GM19043 (cell line): Measurements from ENCODE around the gene TMEM269.

Experiments
- ATAC-seq: cut with Tn5 transposase; IDR thresholded peaks from one replicate; pipeline ENCODE4 v1.9.1; 2021; ENCODE audit warnings: low read depth; ENCODE audit not compliant: unreplicated experiment

The TMEM269 gene

DNA sequence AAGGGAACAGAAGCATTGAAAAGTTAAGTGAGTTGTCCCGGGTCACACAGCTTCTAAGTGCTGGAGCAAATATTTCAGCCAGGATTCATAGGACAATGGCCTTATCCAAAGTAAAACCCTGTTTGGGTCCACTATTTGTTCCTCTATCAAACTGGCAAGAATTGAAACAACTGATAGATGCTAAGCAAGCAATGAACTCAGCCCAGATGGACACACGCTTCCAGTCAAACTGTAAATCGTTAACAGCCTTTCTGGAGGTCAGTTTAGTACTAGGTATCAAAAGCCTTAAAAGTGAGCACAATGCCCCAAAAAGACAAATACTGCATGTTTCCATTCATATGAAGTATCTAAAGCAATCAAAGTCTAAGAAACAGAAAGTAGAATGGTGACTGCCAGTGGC is 33.2 kb downstream of the TMEM269 start:
- ATAC-seq, result no peak

DNA sequence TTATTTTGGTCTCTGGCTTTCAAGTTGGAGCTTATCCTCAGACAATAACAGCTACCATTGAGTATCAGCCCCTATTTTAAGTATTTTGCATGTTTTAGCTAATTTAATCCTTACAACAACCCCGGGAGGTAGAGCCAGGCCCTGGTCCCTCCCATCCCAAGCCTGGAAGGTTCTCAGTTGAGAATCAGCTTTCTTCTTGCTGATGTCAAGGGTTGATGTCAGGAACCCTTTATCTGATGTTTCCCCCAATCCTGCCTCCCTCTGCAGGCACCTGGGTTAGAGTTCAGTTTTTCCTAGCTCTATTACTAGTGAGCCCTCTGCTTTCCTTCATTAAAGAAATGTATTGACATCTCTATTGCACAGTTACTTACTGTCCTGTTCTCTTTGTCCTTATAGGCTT is 36.0 kb downstream of the TMEM269 start:
- no peak for ATAC-seq

DNA sequence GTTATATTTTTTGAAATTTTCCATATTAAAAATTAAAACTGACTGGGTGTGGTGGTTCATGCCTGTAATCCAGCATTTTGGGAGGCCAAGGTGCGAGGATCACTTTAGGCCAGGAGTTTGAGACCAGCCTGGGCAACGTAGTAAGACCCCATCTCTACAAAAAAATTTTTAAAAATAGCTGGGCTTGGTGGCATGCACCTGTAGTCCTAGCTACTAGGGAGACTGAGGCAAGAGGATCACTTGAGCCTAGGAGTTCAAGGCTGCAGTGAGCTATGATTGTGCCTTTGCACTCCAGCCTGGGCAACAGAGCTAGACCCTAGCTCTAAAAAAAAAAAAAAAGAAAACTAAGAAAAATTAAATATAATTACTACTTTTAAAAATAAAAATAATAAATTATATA is 36.9 kb downstream of the TMEM269 start:
- no peak for ATAC-seq

DNA sequence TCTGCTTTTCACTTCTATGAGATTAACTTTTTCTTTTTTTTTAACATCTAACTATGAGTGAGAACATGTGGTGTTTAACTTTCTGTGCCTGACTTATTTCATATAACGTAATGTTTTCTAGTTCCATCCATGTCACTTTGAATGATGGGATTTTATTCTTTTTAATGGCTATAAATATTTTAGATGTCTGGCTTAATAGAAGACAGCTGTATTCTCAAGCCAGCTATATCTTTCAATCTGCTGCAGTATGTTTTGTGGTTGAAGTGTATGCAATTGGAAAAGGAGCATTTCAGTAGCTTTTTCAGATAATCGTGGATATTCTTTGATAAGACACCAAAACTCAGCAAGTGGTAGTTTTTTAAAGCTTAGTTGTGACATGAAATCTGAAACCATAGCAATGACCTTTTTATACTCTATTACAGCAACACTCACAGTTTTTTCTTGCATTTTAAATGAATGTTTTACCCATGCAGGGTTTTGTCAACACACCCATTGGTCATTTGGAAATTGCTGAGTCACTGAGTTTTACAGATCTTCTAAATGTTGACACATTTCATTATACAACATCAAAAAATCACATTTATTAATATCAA is 38.1 kb downstream of the TMEM269 start:
- no peak for ATAC-seq

DNA sequence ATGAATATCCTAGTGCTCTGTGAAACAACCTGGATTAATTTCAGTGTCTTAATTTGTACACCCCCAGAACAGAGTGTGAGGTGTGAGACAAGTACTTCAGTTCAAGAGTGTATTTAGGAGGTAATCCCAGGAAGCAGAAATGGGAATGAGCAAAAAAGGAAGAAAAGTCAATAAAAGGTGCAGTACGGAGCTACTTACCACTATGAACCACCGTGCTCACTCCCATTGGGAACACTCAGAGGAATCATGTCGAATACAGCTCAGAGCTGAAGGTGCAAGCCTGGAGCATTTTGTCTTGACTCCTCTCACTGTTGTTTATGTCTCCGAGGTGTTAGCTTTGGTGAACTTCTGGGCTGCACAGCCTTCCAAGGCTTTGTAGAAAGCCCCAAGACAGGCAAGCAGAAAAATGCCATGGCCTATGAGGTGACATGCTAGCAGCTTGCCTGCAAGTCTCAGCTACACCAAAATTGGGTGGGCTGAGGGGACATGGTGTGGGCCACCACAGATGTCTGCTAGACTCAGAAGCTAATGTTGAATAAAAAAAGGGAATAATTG is 39.8 kb downstream of the TMEM269 start:
- no peak for ATAC-seq

DNA sequence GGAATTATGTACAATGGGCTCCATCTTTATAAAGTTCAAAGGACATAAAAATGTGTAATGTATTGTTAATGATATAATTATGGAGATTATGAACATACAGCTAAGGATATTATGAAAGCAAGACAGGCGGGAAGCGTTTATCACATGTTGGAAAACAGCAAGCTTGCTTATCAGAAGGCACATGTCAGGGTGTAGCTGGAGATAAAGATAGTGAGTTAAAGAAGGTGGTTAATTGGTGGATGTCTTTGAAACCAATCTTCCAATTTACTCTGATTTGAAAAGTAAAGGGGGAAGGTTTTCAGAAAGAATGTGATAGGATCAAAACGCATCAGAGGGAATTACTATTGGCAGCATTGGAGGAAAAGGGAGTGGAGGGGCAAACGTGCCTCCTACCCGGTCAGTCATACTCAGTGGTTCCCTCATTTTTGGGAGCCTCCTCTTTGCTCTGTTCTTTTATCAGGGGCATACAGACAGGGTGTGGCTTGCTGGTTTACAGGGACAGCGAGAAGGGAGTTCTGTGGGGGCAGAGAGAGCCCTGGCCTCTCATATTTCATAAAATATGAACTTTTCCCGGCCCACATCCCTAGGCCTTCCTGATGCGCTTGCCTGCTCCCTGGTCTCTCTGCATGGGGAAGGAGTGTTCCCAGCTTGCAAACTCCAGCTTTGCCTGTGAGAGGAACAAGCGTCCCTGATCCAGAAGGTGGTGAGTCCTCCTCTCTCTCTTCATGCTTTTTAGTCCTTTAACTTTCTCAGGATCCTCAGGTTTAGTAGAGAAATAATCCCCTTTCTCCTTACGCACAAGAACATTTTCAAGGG is 40.5 kb downstream of the TMEM269 start:
- no peak for ATAC-seq

DNA sequence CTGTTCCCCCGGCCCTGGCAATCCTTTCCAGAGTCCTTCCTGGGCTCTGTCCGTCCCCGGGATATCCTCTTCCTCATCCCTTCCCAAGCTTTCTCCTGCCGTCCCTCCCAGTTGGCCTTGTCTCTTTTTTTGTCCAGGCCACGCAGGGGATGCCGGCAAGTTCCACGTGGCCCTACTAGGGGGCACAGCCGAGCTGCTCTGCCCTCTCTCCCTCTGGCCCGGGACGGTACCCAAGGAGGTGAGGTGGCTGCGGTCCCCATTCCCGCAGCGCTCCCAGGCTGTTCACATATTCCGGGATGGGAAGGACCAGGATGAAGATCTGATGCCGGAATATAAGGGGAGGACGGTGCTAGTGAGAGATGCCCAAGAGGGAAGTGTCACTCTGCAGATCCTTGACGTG is 45.8 kb downstream of the TMEM269 start:
- no peak for ATAC-seq

DNA sequence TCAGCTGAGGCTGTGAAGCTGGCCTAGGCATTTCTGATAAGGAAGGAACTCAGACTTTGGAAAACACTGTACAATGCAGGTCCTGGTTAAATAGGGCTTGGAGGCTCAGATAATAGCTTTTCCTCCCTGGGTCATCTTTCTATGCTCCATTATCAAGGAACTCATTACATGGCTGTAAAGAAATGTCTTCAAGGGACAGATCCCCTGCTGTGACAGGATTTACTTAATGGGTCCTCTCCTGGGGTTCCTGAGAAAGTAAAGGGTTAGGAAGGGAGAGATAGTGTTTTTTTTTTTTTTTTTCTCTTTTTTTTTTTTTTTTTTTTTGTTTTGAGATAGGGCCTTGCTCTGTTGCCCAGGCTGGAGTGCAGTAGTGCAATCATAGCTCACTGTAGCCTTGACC is 46.5 kb downstream of the TMEM269 start:
- no peak for ATAC-seq

DNA sequence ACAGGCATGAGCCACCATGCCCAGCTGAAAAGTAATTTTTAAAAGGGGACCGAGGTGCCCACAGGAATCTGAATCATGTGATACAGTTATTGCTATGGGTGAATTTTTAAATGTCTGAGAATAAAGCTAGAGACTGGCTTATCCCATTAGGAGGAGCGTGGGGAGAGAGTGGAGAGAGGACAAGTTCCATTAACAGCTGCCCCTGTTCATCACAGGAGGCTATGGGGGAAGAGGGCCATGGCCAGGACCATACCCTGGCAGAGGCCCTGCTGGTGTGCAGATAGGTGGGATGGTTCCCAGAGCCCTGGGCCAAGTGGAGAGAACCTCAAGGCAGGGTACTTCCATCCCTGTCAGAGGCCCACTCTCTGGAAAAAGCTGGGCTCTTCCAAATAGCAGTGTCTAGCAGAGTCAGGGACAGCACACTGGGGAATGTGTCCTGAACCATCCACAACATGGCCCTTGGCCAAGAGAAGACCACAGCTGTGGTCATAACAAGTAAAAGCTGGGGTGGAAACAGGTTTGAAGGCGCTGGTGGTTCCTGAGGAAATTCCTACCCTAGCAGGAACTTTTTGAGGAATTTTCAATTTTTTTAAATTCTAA is 48.0 kb downstream of the TMEM269 start:
- no peak for ATAC-seq

DNA sequence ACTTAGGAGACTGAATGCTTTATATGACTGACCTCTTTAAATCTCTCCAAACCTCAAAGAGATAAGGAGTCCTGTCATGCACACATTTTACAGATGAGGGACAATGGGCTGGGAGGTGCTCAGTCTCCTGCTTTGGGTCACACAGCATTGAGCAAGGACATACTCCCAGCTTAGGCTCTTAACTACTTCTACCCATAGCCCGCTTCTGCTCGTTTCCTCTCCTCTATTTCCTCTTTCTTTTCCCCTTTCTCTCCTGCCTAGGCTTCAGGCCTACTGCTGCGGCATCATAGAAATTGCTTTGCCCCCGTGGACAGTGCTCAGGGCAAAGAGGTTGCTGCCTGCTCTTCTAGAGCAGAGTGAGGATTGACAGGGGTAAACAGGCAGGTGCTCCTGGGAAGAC is 49.2 kb downstream of the TMEM269 start:
- no peak for ATAC-seq

DNA sequence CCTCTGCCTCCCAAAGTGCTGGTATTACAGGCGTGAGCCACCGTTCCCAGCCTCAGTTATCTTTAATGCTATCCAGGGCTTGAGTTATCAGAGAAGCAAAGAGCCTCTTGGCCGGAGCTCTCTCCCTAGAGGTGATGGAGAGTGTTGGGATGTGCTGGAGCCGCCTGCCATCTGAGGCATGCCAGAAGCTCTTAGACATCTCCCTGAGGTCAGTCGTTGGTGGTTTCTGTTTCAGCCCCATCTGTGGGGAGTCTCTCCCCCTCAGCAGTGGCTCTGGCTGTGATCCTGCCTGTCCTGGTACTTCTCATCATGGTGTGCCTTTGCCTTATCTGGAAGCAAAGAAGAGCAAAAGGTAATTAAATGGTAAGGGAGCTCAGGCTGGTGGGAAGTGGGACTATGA is 50.0 kb downstream of the TMEM269 start:
- no peak for ATAC-seq

DNA sequence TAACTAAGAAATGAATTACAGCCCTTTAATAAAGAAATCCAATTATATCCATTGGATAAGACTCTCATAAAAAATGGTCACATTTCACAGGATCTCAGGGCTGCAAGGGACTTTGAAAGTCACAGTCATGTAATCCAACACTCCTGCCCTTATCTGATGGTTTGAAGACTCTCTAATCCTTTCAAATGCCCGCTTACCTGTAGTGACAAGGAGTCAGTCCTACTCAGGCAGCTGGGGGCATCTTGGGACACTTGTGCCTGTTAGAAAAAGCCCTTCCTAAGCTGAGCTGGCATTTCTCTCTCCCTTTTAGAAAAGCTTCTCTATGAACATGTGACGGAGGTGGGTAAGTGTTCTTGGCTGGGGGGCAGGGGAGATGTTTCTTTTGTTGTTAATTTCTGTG is 50.6 kb downstream of the TMEM269 start:
- ATAC-seq, result no peak

DNA sequence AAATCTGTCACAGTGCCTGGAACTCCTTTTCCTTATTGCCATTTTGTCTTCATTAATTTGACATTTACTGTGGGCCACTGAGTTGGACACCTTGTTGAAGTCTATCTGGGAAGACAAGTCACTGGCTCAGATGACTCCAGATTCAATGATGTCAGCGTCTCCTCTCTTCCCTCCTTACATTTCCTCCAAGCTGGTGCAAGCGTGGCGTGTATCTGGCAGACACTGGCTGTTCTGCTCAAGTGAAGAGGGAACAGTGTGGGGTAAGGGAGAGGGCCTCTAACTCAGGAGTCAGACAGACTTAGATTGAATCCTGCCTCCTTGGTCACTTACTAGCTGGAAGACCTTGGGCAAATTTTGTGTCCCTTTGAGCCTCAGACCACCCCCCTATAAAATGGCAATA is 52.9 kb downstream of the TMEM269 start:
- no peak for ATAC-seq

DNA sequence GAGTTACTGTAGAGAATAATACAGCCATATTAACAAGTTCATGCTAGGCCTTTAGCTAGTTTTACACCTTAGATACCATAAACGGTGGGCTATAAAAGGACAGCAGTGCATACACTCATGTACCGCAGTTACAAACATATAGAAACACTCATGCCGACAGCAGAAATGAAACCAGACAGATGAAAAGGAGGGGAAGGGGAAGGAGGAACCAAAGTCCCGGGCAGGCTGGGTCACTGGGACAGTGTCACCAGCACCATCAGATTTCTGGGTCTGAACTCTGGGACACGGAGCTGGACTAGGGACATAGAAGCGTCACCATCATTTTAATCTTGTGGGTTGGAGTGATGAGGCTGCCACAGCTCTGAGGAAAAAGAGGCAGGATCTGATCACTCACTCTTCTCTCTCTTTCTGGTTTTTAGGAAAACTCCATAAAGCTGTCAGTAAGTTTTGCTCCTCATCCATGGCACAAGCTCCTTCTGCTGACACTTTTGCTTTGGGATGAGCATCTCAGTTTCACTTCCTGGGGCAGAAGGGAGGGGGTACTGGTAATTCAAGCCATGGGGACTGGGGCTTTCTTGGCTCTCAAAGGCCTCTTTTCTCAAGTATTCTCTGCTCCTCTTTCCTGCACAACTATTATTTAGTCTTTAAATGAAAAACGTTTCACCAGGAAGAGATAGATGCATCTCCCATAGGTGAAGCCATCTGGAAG is 53.8 kb downstream of the TMEM269 start:
- ATAC-seq, result no peak

DNA sequence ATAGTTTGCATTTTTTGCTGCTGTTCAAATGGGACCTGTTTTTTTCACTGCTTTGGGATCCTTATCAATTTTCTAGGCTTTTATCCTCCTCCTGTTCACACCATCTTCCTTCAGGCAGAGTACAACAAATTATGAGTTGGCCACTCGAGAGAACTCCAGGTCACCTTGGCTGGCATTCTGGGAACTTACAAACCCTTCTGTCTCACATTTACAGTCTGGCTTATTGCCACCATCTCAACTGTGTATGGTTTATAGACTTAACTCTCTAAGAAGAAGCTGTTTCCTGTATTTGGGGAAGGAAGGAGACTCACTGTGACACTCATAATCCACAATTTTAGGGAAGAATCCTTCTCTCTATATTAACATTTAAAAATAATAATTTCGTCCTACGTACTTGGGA is 56.2 kb downstream of the TMEM269 start:
- ATAC-seq, result no peak

DNA sequence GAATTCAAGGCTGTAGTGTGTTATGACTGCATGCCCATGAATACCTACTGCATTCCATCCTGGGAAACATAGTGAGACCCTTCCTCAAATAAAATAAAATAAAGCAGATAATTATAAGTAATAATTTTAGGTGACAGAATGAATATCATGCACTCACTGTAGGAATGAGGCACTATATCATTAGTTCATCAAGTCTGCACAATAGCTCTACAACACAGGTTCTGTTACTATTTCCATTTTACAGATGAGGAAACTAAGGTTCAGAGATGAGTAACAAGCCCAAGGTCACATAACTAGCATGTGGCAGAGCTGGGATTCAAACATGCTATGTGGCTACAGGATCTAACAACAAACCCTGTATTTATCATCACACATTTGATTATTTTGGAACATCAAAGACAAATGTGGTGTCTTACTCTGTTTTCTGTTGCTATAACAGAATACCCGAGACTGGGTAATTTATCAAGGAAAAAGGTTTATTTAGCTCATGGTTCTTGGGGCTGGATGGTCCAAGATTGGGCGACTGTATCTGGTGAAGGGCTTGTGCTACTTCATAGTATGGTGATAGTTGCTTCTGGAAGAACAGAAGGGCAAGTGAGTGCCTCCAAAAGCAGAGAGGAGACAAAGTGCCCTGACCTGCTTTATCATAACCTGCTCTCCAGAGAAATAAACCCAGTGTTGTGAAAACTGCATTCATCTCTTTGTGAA is 56.8 kb downstream of the TMEM269 start:
- no peak for ATAC-seq

DNA sequence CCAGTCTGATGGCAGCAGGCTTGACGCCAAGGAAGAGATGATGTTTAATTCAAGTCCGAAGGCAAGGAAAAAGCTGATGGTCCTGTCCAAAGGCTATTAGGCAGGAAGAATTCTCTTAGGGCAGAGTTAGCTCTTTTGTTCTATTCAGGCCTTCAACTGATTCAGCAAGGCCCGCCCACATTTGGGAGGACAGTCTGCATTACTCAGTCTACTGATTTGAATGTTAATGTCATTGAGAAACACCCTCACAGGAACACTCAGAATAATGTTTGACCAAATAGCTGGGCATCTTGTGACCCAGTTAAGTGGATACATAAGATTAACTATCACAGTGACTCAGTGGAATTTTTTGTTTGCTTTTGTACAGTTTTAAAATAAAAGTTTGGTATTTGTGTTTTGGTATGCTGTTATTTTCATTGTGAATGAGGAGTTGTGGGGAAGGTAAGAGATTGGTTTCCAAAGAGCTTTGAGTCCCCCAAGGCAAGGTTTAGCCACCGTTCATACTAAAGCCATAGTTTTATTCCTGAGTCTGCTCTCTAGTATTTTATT is 59.9 kb downstream of the TMEM269 start:
- ATAC-seq, result no peak

DNA sequence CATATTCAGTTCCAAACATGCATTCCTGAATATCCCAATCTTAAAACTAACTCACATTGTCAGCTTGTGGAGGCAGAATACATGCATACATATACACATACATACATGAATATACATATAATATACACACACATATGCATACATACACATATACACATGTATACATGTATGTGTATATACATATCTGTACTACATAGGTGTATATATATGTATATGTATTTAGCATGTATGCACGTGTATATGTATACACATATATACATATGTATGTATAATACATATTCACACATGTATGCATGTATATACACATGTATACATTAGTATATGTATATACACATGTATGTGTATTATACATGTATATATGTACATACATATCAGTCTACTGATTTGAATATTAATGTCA is 60.4 kb downstream of the TMEM269 start:
- no peak for ATAC-seq

DNA sequence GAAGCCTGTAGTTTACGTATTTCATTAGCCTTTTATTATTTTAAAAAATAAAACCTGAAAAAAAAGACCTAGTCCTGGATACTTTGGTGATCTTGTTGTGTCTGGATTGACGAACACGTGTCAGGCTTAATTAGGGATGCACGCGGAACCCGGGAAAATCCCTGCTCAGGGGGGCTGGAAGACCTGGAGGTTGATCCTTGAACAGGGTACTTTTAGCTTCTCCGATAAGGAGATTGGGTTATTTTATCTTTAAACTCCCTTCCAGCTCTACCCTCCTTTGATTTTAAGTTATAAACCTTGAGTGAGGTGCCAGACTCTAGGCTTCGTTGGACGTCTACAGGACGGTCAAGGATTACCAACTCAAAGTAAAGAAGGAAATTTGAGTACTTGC is 61.1 kb downstream of the TMEM269 start:
- no peak for ATAC-seq
